GM06990 (cell line): Measurements from ENCODE around the gene SMIM12.

ENCODE experiments used
- DNase-seq: peaks from one replicate; pipeline ENCODE4 v3.0.0-alpha.2; 2011; ENCODE audit not compliant: insufficient read length; ENCODE audit errors: extremely low read depth
- H3K27me3 ChIP-seq: replicated peaks from 2 replicates; pipeline ENCODE4 v1.6.0; 2011; ENCODE audit warnings: low read length; ENCODE audit not compliant: control insufficient read depth, insufficient read depth
- H3K36me3 ChIP-seq: 2 replicates; pipeline ENCODE4 v1.5.1; 2011; ENCODE audit warnings: low read length; ENCODE audit not compliant: control insufficient read depth, insufficient read depth
- H3K4me3 ChIP-seq: replicated peaks from 2 replicates; pipeline ENCODE4 v1.5.1; 2011; ENCODE audit warnings: low read depth, mild to moderate bottlenecking, control low read depth, low read length
- CTCF ChIP-seq: IDR thresholded peaks from 2 replicates; pipeline ENCODE4 v1.5.1; 2011; ENCODE audit warnings: low read length, control low read depth, mild to moderate bottlenecking, inconsistent platforms; ENCODE audit not compliant: insufficient read depth, poor library complexity, severe bottlenecking

SMIM12 gene

GRCh38 chr1:34829250-34829649, 30.3 kb downstream of the SMIM12 start:
- no peak for DNase-seq
- Histone ChIP-seq H3K27me3 (no peaks in the 10 kb centered on the region), H3K36me3 (no peaks in the 10 kb centered on the region), H3K4me3 (no peak overlapping the region)
- no peak for TF ChIP-seq CTCF

- no peaks in the 10 kb centered on the region for H3K36me3 ChIP-seq
- no peak for TF ChIP-seq CTCF
- no peak overlapping the region for H3K4me3 ChIP-seq
- no peak for DNase-seq
- H3K27me3 ChIP-seq, result no peaks in the 10 kb centered on the region
Observed at GRCh38 chr1:34828611-34829010, 30.9 kb downstream of the SMIM12 start.

GRCh38 chr1:34827341-34827941, 32.1 kb downstream of the SMIM12 start:
- Histone ChIP-seq H3K4me3 (no peak overlapping the region), H3K36me3 (no peaks in the 10 kb centered on the region), H3K27me3 (no peaks in the 10 kb centered on the region)
- DNase-seq, result no peak
- no peak for TF ChIP-seq CTCF

GRCh38 chr1:34825455-34826091, 34.0 kb downstream of the SMIM12 start:
- Histone ChIP-seq H3K4me3 (no peak overlapping the region), H3K27me3 (no peaks in the 10 kb centered on the region), H3K36me3 (no peaks in the 10 kb centered on the region)
- no peak for DNase-seq
- no peak for TF ChIP-seq CTCF

GRCh38 chr1:34824817-34825454, 34.6 kb downstream of the SMIM12 start:
- no peaks in the 10 kb centered on the region for H3K27me3 ChIP-seq
- no peaks in the 10 kb centered on the region for H3K36me3 ChIP-seq
- DNase-seq, result no peak
- no peak overlapping the region for H3K4me3 ChIP-seq
- TF ChIP-seq CTCF, result no peak
